ENCODE data around the gene CMTM2. TPM values are rescaled to one million over a fixed set of nuclear protein-coding genes. Genes with fewer than 3 reads are reported as not detected.
A peak's percentile ranks its signal among the peaks of the same experiment; 100 is the strongest.

The CMTM2 gene
- total and polyA plus RNA-seq, 9 of the 15 experiments (the other 6 are each of a cell fraction or from before 2014, with no cell fraction given) = not detected

GRCh38 chr16:66588981-66589713 lies 9.9 kb downstream of the CMTM2 start (continued):
- TF ChIP-seq RB1 (IDR thresholded peaks at IDR 0.05; ENCODE audit: low read depth) (peak; percentile 56; the same call in 1 of the 2 replicates), MAX (CRISPR knock-in tag; IDR thresholded peaks at IDR 0.05) (0 out of 2 replicates have a peak, but pooled peaks have one; percentile 32), SIN3B (IDR thresholded peaks at IDR 0.05; ENCODE audit: low read depth) (no peak), HDAC2 (IDR thresholded peaks at IDR 0.05) (no peak), DLX4 (CRISPR knock-in tag; IDR thresholded peaks at IDR 0.05) (no peak), ZNF717 (CRISPR knock-in tag; IDR thresholded peaks at IDR 0.05) (no peak), THRA (IDR thresholded peaks at IDR 0.05) (no peak), ZNF785 (CRISPR knock-in tag; IDR thresholded peaks at IDR 0.05) (peak; percentile 73; the same call in 1 of the 2 replicates), JUND (IDR thresholded peaks at IDR 0.05; ENCODE audit: borderline replicate concordance, low read depth, low read length) (0 out of 2 replicates have a peak, but pooled peaks have one; percentile 13), JUND (tag; IDR thresholded peaks at IDR 0.05; ENCODE audit: borderline replicate concordance, low read depth, low read length) (no peak), ZNF347 (CRISPR knock-in tag; IDR thresholded peaks at IDR 0.05; ENCODE audit: low read depth) (no peak), ZFX (CRISPR knock-in tag; IDR thresholded peaks at IDR 0.05) (no peak), KLF16 (IDR thresholded peaks at IDR 0.05) (peak; percentile 81), SUPT5H (IDR thresholded peaks at IDR 0.05) (no peak), ZNF507 (tag; conservative IDR thresholded peaks at IDR 0.05) (no peak), KDM4B (IDR thresholded peaks at IDR 0.05; ENCODE audit: borderline replicate concordance in 2 of 2, low read depth in 1 of 2) (no peak), TFAP4 (CRISPR knock-in tag; IDR thresholded peaks at IDR 0.05; ENCODE audit: borderline replicate concordance) (peak; percentile 32; the same call in 1 of the 2 replicates), STAG1 (CRISPR knock-in tag; IDR thresholded peaks at IDR 0.05; ENCODE audit: borderline replicate concordance) (peak; percentile 90; the same call in 1 of the 2 replicates), ZMIZ1 (IDR thresholded peaks at IDR 0.05; ENCODE audit: low read depth in 2 of 2, low read length in 2 of 2) (no peak), CBX2 (IDR thresholded peaks at IDR 0.05; ENCODE audit: insufficient read depth, low read length, poor library complexity, severe bottlenecking) (no peak), RCOR1 (IDR thresholded peaks at IDR 0.05; ENCODE audit: borderline replicate concordance in 1 of 2, low read depth in 2 of 2, low read length in 2 of 2) (0 out of 4 replicates have a peak, but pooled peaks of 1 of the 2 experiments have one; percentile 34), ZFP1 (CRISPR knock-in tag; IDR thresholded peaks at IDR 0.05) (no peak)

Data from K562 (cell line).